Epithelial cell of proximal tubule (primary cell): Measurements from ENCODE around the gene PTGDR2. TPM values are rescaled to one million over a fixed set of nuclear protein-coding genes. Genes with fewer than 3 reads are reported as not detected.
A peak's percentile ranks its signal among the peaks of the same experiment; 100 is the strongest.

Source experiments
- DNase-seq: peaks from one replicate; pipeline ENCODE4 v3.0.0-alpha.2; 2011; ENCODE audit warnings: low read depth
- H3K4me3 ChIP-seq: 2 replicates; pipeline ENCODE4 v1.5.1; 2011; ENCODE audit warnings: low read depth, mild to moderate bottlenecking, low read length
- total RNA-seq: library from RNA; depleted of rRNA; stranded (reverse); fragments of >200 nt; gene quantifications from 2 replicates; pipeline ENCODE4 v1.2.3, GENCODE V29; 2015
- TF ChIP-seq, protein P1 (sequence below): conservative IDR thresholded peaks from 2 replicates; pipeline ENCODE4 v1.5.1; 2012; ENCODE audit warnings: low read depth, mild to moderate bottlenecking, low read length

The PTGDR2 gene
- total RNA-seq, 1 donor from 2014 or later = not detected

GRCh38 chr11:60873533-60873932 is 17.8 kb upstream of the PTGDR2 start:
- TF ChIP-seq, protein P1, sequence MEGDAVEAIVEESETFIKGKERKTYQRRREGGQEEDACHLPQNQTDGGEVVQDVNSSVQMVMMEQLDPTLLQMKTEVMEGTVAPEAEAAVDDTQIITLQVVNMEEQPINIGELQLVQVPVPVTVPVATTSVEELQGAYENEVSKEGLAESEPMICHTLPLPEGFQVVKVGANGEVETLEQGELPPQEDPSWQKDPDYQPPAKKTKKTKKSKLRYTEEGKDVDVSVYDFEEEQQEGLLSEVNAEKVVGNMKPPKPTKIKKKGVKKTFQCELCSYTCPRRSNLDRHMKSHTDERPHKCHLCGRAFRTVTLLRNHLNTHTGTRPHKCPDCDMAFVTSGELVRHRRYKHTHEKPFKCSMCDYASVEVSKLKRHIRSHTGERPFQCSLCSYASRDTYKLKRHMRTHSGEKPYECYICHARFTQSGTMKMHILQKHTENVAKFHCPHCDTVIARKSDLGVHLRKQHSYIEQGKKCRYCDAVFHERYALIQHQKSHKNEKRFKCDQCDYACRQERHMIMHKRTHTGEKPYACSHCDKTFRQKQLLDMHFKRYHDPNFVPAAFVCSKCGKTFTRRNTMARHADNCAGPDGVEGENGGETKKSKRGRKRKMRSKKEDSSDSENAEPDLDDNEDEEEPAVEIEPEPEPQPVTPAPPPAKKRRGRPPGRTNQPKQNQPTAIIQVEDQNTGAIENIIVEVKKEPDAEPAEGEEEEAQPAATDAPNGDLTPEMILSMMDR = no peak
- H3K4me3 ChIP-seq = no peak overlapping the region
- DNase-seq = no peak

GRCh38 chr11:60872961-60873524 is 17.3 kb upstream of the PTGDR2 start:
- no peak overlapping the region for H3K4me3 ChIP-seq
- TF ChIP-seq, protein P1 = no peak
- DNase-seq = peak; percentile 27

DNA sequence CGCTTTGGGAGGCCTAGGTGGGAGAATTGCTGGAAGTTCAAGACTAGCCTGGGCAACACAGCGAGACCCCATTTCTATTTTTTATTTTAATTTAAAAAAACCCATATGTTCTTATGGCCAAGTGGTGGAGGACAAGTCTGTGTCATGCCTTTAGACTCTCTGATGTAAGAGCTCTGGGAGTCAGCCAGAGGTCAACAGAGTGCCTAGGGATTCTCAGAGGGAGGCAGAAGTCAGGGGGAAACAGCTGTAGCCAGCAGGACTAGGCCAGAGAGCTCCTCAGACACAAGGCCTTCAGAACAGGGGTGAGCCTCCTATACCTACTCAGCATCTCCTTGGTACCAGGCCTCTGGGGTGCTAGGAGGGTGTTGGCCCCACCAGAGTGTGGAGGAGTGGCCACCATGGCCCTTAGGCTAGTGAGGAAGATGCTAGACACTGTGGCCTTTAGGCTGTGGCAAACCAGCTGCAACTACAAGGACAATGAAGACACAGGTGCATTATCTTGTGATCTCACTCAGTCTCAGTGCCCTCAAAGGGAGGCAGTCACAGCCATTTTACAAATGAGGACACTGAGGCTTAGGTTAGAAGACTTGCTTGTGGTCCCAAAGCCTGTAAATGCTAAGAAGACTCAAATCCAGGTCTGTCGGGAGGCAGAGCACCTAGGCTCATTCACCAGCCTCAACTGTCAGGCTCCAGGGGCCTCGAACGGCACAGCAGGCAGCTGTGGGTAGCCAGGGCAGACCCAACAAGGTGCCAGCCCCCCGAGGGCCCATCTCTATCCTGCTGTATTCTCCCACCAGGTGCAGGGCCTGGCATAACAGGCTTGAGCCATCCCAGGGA is 16.6 kb upstream of the PTGDR2 start:
- DNase-seq = no peak
- TF ChIP-seq, protein P1 = no peak
- no peak overlapping the region for H3K4me3 ChIP-seq

GRCh38 chr11:60871378-60872061 is 15.8 kb upstream of the PTGDR2 start:
- H3K4me3 ChIP-seq = no peak overlapping the region
- TF ChIP-seq, protein P1 = peak; percentile 11
- DNase-seq = no peak

DNA sequence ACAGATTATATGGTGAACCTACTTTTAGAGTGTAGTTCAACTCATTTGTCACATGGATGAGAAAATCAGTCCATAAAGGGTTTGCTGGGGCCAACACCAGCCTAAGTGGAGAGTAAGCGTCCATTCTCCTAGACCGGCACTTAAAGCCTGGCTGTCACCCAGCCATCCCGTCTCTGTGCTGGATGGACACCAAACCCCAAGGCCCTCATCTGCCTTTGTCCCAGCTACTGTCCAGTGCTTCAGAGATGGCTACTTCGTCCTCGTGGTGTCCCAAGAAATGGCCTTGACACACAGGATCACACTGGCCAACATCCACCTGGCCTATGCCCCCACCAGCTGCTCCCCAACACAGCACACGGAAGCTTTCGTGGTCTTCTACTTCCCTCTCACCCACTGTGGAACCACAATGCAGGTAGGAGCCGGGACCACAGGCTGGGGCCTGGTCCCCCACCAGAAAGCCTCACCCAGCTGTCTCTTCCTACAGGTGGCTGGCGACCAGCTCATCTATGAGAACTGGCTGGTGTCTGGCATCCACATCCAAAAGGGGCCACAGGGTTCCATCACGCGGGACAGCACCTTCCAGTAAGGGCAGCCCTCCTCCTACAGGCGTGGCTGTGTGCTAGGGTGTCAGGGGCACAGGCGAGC is 15.1 kb upstream of the PTGDR2 start:
- no peak for DNase-seq
- TF ChIP-seq, protein P1 = no peak

GRCh38 chr11:60870276-60870675 is 14.5 kb upstream of the PTGDR2 start:
- no peak for DNase-seq
- H3K4me3 ChIP-seq = no peak overlapping the region
- TF ChIP-seq, protein P1 = no peak

More for the DNA sequence above, 15.1 kb upstream of the PTGDR2 start:
- H3K4me3 ChIP-seq = no peak overlapping the region
